ENCODE results near the gene RXRG. TPM values are rescaled to one million over a fixed set of nuclear protein-coding genes. Genes with fewer than 3 reads are reported as not detected.

Gene RXRG
- total and polyA plus RNA-seq, 9 of the 15 experiments (the other 6 are each of a cell fraction or from before 2014, with no cell fraction given), result not detected

GRCh38 chr1:165395478-165395877 is 49.4 kb downstream of the RXRG start:
- in situ Hi-C loops (cut with MboI), result loop anchor here (10.0 kb wide), 1 partner anchor 519 kb away; no protein-coding TSS in a partner anchor
- Histone ChIP-seq H3K4me3 (no peak overlapping the region), H3K9me1 (ENCODE audit: control insufficient read depth, insufficient read depth, low read length) (peaks cover 4% of the 10 kb centered on the region), H3K27me3 (ENCODE audit: control insufficient read depth in 2 of 2, insufficient read depth in 2 of 2, low read length in 2 of 2) (peaks cover 8 to 10% of the 10 kb centered on the region in 2 experiments; a peak in 3 of 5 replicates), H3K4me2 (ENCODE audit: insufficient read depth, low read length) (no peak overlapping the region), H3K9ac (ENCODE audit: insufficient read depth in 1 of 2, low read depth in 2 of 2, low read length in 2 of 2) (no peak overlapping the region), H3K4me1 (replicated peaks in 1 of 2; ENCODE audit: control insufficient read depth in 2 of 2, insufficient read depth in 2 of 2, low read length in 2 of 2) (peaks cover 5 to 7% of the 10 kb centered on the region in 2 experiments; a peak in 3 of 5 replicates), H4K20me1 (replicated peaks; ENCODE audit: control insufficient read depth, insufficient read depth, low read length) (peaks cover 10% of the 10 kb centered on the region), H3K79me2 (ENCODE audit: control insufficient read depth, insufficient read depth, low read length) (no peaks in the 10 kb centered on the region), H3K9me3 (replicated peaks; ENCODE audit: control insufficient read depth, insufficient read depth, low read depth, low read length) (no peaks in the 10 kb centered on the region), H3K36me3 (ENCODE audit: control insufficient read depth, insufficient read depth, low read length) (no peaks in the 10 kb centered on the region), H2AFZ (ENCODE audit: low read depth, low read length) (no peak overlapping the region), H3K27ac (ENCODE audit: extremely low read depth, low read depth, low read length) (no peak overlapping the region)
- no peak for DNase-seq (ENCODE audit: extremely low read depth in 1 of 4, low spot score in 3 of 4)
- intact Hi-C loops (cut with micrococcal nuclease), result no loop called here
- TF ChIP-seq NCOR1 (IDR thresholded peaks at IDR 0.05), result no peak
- no peak for TF ChIP-seq KLF6 (CRISPR knock-in tag; IDR thresholded peaks at IDR 0.05; ENCODE audit: borderline replicate concordance)
- no peak for TF ChIP-seq ILK (tag; IDR thresholded peaks at IDR 0.05; ENCODE audit: borderline replicate concordance, low read depth)
- no peak for TF ChIP-seq CTBP1 (IDR thresholded peaks at IDR 0.05; ENCODE audit: borderline replicate concordance)
- TF ChIP-seq POLR2AphosphoS2 (IDR thresholded peaks at IDR 0.05; ENCODE audit: low read length), result no peak
- no peak for TF ChIP-seq SMARCA5 (IDR thresholded peaks at IDR 0.05)
- TF ChIP-seq HSF4 (CRISPR knock-in tag; IDR thresholded peaks at IDR 0.05; ENCODE audit: borderline replicate concordance), result no peak
- TF ChIP-seq ZNF280A (IDR thresholded peaks at IDR 0.05; ENCODE audit: low read depth, partially characterized antibody), result no peak
- TF ChIP-seq PHB (CRISPR knock-in tag; IDR thresholded peaks at IDR 0.05), result no peak
- no peak for TF ChIP-seq SMARCC2 (IDR thresholded peaks at IDR 0.05; ENCODE audit: low read depth)
- no peak for TF ChIP-seq KAT8 (IDR thresholded peaks at IDR 0.05; ENCODE audit: low read depth)
- no peak for TF ChIP-seq ZNF644 (tag; IDR thresholded peaks at IDR 0.05; ENCODE audit: low read depth)
- TF ChIP-seq ZNF174 (CRISPR knock-in tag; IDR thresholded peaks at IDR 0.05), result no peak
- POLR2A ChIA-PET, result interaction anchor here (0.8 to 1.4 kb wide), 2 partner anchors 10 to 188 kb away, joined by 3 to 5 read pairs; no protein-coding TSS in a partner anchor
- BruUV-seq (replicated peaks), result no TSS peak
- FAIRE-seq, result no peak
- CTCF ChIA-PET (ENCODE audit: low intra/inter-chr PET ratio), result interaction anchor here (0.6 kb wide), 1 partner anchor 1152 kb away, joined by 3 read pairs; no protein-coding TSS in a partner anchor
- no peak for ATAC-seq
